NAMALWA (cell line): ENCODE data around the gene APC2.
"Not testable (repeated sequence)": the region's sequence is repeated elsewhere in the genome, so short reads cannot be mapped to it uniquely, and the experiment has no call there.

Experiments
- DNase-seq: peaks from one replicate; pipeline ENCODE4 v3.0.0-alpha.2; 2015; ENCODE audit warnings: low spot score

Gene APC2

DNA sequence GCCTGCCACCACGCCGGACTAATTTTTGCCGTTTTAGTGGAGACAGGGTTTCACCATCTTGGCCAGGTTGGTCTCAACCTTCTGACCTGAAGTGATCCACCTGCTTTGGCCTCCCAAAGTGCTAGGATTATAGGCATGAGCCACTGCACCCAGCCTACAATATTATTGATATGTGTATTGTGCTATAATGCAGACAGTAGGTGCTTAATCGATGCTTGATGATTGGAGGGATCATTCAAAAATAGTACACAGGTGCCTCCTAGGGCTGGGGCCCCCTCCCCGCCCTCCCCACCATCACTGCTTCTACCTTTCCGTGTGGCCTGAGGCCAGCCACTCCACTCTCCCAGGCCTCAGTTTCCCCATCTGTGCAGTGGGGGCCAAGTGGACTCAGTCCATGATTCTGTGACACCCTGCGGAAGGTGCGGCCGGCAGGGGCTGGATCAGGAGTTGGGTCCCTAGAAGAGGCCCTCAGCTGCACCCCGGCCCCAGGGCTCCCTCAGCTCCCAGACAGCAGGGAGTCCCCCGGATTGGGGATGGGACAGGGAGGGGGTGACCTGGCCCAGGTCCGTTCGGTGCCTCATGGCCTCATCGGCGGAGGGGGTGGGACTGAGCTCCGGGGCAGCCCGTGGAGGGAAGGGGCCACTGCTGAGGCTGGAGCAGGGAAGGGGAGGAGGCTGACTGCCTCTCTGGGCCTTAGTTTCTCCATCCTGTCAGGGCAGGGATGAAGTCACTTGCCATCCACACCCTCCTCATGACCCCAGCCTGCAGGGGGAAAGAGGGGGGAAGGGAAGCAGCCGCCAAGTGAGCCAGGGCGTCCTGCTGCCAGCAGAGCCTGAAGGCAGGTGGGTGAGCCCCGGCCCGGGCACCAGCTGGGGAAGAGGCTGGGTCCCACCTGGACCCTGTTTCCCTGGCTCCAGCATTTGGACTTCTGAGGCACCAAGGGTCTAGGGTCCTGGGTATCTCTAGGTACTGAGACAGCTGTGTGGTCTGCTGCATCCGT lies 61.7 kb downstream of the APC2 start:
- DNase-seq = no peak

DNA sequence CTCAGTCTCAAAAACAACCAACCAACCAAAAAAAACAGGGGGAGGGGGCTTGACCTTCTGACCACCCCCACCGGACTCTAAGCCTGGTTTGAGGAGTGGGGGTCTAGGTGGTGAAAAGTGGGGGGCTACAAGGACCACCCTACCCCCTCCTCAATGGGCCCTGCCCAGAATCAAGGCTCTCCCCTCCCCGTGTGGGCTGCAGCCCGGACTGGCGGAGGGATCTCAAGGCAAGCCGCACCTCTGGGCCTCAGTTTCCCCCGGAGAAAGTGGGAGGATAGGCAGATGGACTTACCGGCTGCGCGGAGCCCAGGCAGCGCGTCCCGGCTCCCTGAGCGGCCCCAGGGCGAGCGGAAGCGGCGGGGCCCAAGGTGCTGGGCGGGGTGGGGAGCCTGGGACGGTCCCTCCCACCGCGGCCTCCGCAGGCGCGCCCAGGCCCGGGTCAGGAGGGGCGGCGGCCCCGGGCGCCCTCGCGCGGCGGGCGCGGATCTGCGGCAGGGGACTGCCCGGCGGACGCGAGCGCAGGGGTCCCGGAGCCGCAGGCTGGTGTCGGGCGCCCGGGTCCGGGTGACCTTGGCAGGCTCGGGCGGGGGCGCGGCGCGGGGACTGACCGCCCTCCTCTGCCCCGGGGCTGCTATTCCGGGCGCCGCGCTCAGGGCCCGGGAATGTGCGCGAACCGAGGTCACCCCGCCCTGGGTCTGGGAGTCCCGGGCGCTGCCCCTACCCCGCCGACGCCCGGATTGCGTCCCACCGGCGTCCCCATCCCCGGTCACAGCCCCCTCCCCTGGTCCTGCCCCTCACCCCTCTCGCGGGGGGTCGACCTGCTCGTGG lies 63.0 kb downstream of the APC2 start, which contains the start of gene ADAMTSL5:
Gene ADAMTSL5, minus strand, starts transcription at position 349 of the 828 bp plus-strand sequence. CDS start 2,076 bp downstream, outside the sequence.
- peak; percentile 49 for DNase-seq

DNA sequence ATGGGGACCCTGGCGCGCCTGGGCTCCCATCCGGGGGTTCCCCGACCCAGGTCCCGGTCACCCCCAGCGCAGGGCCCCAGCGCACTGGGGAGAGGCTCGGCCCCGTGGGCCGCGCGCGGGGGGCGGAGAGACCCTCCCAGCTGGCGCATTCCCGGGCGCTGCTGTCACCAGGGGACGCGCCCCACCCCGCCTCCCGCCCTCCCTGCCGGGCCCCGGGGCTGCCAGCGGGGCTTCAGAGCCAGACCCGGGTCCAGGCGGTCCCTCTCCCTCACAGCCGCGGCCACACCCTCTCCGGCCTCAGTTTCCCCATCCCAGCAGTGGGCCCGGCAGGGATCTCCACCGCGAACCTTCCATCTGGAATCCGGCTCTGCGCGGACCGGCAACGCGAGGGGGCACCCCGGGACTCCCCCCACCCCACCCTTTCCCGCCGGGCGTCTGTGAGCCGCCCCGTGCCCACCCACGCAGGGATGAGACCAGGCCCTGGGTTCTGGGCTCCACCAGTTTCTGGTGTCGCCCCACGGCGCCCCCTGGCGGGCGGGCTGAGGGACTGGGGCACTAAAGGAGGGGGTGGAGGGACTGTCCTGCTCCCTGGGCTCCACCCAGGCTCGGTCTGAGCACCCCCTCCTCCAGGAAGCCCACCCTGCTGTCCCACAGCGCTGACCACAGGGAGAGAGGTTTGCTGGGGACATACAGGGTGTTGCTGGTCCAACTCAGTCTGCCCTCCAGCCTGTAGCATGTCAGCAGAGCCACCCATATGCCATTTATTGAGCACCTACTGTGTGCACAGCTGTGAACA lies 63.8 kb downstream of the APC2 start:
- peak; percentile 69 for DNase-seq

DNA sequence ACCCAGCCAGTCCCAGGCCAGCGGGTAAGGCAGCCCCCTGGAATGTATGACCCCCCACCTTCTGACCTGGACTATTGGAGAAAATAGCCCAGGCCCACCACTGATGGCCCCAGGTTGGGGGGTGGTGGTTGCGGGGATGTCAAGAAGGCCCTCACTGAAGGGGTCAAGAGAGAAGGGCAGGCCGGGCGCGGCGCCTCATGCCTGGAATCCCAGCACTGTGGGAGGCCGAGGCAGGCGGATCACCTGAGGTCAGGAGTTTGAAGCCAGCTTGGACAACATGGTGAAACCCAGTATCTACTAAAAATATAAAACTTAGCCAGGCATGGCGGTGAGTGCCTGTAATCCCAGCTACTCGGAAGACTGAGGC lies 64.4 kb downstream of the APC2 start:
- no peak for DNase-seq

GRCh38 chr19:1514986-1515721 lies 65.2 kb downstream of the APC2 start:
- no peak for DNase-seq

GRCh38 chr19:1516395-1516753 lies 66.5 kb downstream of the APC2 start:
- peak; percentile 60 for DNase-seq

GRCh38 chr19:1518471-1518870 lies 68.5 kb downstream of the APC2 start:
- DNase-seq = no peak

GRCh38 chr19:1519802-1520201 lies 69.9 kb downstream of the APC2 start:
- not testable (repeated sequence) for DNase-seq

GRCh38 chr19:1520203-1520780 lies 70.4 kb downstream of the APC2 start:
- no peak for DNase-seq

GRCh38 chr19:1521636-1522035 lies 71.7 kb downstream of the APC2 start:
- DNase-seq = no peak

- DNase-seq = no peak
These were observed 72.1 kb downstream of the APC2 start for GRCh38 chr19:1522061-1522460.

- DNase-seq = no peak
These were observed 72.9 kb downstream of the APC2 start for GRCh38 chr19:1522838-1523237.
